K562 (cell line): ENCODE results near the gene DDAH2. TPM values are rescaled to one million over a fixed set of nuclear protein-coding genes. Genes with fewer than 3 reads are reported as not detected.

ENCODE experiments used
- CAMTA2 ChIP-seq: fragments of 250-450 bp; sonication (Bioruptor Pico); conservative IDR thresholded peaks from 2 replicates; pipeline ENCODE4 v1.5.1; 2022
- CTCFL ChIP-seq: IDR thresholded peaks from 2 replicates; pipeline ENCODE4 v1.6.1; 2011; ENCODE audit warnings: borderline replicate concordance, low read depth, mild to moderate bottlenecking, moderate library complexity, low read length; ENCODE audit not compliant: insufficient read depth, poor library complexity, severe bottlenecking
- DPF2 ChIP-seq: fragments of 450-650 bp; IDR thresholded peaks from 2 replicates; pipeline ENCODE4 v1.6.1; 2016
- EHMT2 ChIP-seq: fragments of 450-650 bp; IDR thresholded peaks from 2 replicates; pipeline ENCODE4 v1.6.1; 2018; ENCODE audit warnings: antibody characterized with exemption
- EP400 ChIP-seq: fragments of 450-650 bp; IDR thresholded peaks from 2 replicates; pipeline ENCODE4 v1.6.1; 2017; ENCODE audit warnings: antibody characterized with exemption, mild to moderate bottlenecking, moderate library complexity
- FIP1L1 ChIP-seq: fragments of 200-400 bp; formaldehyde crosslinking; IDR thresholded peaks from 2 replicates; pipeline ENCODE4 v1.6.1; 2018; ENCODE audit warnings: mild to moderate bottlenecking, low read depth, low read length; ENCODE audit not compliant: poor library complexity, severe bottlenecking
- MITF ChIP-seq: IDR thresholded peaks from 2 replicates; pipeline ENCODE4 v1.6.1; 2014; ENCODE audit warnings: antibody characterized with exemption
- RNF2 ChIP-seq: sonication (generic); IDR thresholded peaks from 2 replicates; pipeline ENCODE4 v1.6.1; 2016
- STAG1 ChIP-seq: sonication (generic); formaldehyde crosslinking; IDR thresholded peaks from 2 replicates; pipeline ENCODE4 v1.5.0; 2020; ENCODE audit warnings: missing genetic modification reagents, borderline replicate concordance
- TFE3 ChIP-seq: fragments of 450-650 bp; formaldehyde crosslinking; IDR thresholded peaks from 2 replicates; pipeline ENCODE4 v1.4.0; 2020; ENCODE audit warnings: mild to moderate bottlenecking, mixed read lengths
- ZEB2 ChIP-seq: fragments of 450-650 bp; IDR thresholded peaks from 2 replicates; pipeline ENCODE4 v1.6.1; 2016
- ZNF609 ChIP-seq: sonication (generic); formaldehyde crosslinking; IDR thresholded peaks from 2 replicates; pipeline ENCODE4 v1.8.1; 2023; ENCODE audit warnings: missing genetic modification reagents, mild to moderate bottlenecking, borderline replicate concordance
- ZNF699 ChIP-seq: fragments of 250-450 bp; sonication (Bioruptor Pico); IDR thresholded peaks from 2 replicates; pipeline ENCODE4 v1.8.0; 2021; ENCODE audit warnings: mild to moderate bottlenecking, moderate library complexity; ENCODE audit not compliant: insufficient replicate concordance
- polyA plus RNA-seq, 8 experiments: library from polyadenylated mRNA; depleted of rRNA in 4 of 8; stranded (reverse) in 5 of 8; unstranded in 3 of 8; fragments of >200 nt; fragmentation: Nextera tagmentation in 2 of 8; fragmentation: Illumina TruSeq in 1 of 8; extraction: Ambion mirVana in 2 of 8; extraction: Trizol in 1 of 8; gene quantifications; 2 replicates each; pipeline versions ENCODE4 v1.2.1 to v1.2.3, GENCODE V29; 2011 to 2014; ENCODE audit warnings: inconsistent platforms in 1 of 8, missing spikeins in 1 of 8
- total RNA-seq, 7 experiments: library from RNA; depleted of rRNA in 6 of 7; stranded (reverse); fragments of >200 nt in 6 of 7; fragmentation: Illumina TruSeq in 2 of 7; extraction: Trizol in 2 of 7; gene quantifications; 2 replicates each; pipeline versions ENCODE4 v1.2.1 to v1.2.3, GENCODE V29; 2011 to 2021; ENCODE audit warnings: low replicate concordance in 1 of 7

Gene DDAH2
- total and polyA plus RNA-seq, 9 of the 15 experiments (the other 6 are each of a cell fraction or from before 2014, with no cell fraction given) = 1.8 to 45.4 (median 21.4) TPM

GRCh38 chr6:31717499-31718222 is 11.4 kb downstream of the DDAH2 start (continued):
- TF ChIP-seq TFE3 (CRISPR knock-in tag) (no peak), STAG1 (no peak; the same call in 1 of the 2 replicates), DPF2 (peak; percentile 56), MITF (no peak), EHMT2 (no peak), RNF2 (no peak), EP400 (peak; percentile 50; the same call in 1 of the 2 replicates), ZNF609 (CRISPR knock-in tag) (no peak), ZEB2 (peak; percentile 83), FIP1L1 (no peak), CAMTA2 (CRISPR knock-in tag) (no peak), ZNF699 (CRISPR knock-in tag) (no peak), CTCFL (peak; percentile 92)
